HG03565 (cell line): ENCODE measurements around the gene SEMA3G.

Experiments
- ATAC-seq: cut with Tn5 transposase; IDR thresholded peaks from one replicate; pipeline ENCODE4 v1.9.1; 2021; ENCODE audit warnings: mild to moderate bottlenecking, moderate library complexity; ENCODE audit not compliant: unreplicated experiment

SEMA3G gene

GRCh38 chr3:52444860-52445793, at the start of gene SEMA3G:
TSS of gene SEMA3G (minus strand) at chr3:52445103. CDS start at chr3:52445027, 76 bp downstream.
- no peak for ATAC-seq

DNA sequence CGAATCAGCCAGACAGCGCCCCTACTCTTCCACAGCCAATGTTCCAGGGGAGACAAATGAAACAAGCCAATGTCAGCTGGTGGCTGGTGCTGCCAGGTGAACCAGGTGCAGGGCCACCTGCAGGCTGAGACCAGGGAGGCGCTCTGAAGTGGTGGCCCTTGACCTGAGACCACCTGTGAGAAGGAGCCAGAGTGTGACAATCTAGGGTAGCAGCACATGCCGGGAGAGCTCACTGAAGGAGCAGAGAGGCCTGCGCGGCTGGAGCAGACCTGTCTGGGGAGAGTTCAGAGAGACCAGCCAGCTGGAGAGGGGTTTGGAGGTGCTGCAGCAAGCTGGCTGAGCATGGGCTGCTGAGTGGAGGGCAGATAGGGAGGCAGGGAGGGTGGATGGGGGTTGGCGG, 49.5 kb upstream of the SEMA3G start:
- no peak for ATAC-seq

GRCh38 chr3:52493232-52494017, 48.5 kb upstream of the SEMA3G start:
- no peak for ATAC-seq

GRCh38 chr3:52492059-52492458, 47.2 kb upstream of the SEMA3G start:
- no peak for ATAC-seq

GRCh38 chr3:52490939-52491526, 46.1 kb upstream of the SEMA3G start:
- no peak for ATAC-seq

DNA sequence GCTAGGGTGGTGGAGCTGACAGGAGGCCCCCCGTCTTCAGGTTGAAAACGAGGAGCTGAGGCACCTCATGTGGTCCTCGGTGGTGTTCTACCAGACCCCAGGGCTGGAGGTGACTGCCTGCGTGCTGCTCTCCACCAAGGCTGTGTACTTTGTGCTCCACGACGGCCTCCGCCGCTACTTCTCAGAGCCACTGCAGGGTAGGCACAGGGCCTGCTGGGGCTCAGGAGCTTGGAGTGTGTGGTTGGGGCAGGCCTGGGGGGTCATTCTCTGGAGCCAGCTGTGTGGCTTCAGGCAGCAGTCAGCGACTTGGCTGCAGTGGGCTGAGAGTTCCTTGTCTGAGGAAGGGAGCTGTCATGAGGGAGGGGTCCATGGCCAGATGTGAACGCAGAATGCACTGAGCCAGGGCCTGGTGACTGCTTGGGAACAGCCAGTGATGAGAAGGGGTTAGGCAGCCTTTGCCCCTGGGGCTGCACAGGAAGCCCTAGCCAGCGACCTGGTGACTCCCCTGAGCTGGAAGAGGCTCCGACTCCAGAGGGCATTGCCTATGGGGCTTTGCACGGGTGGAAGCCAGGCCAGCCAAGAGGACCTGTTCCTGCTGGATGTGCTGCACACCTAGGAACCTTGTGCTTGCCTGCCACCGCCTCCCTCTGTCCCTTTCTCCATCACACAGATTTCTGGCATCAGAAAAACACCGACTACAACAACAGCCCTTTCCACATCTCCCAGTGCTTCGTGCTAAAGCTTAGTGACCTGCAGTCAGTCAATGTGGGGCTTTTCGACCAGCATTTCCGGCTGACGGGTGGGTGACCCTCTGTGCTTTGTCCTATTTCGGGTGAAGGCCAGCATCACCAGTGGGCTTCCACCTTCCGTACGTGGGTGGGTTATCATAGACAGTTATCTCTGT, 45.4 kb upstream of the SEMA3G start:
- no peak for ATAC-seq

DNA sequence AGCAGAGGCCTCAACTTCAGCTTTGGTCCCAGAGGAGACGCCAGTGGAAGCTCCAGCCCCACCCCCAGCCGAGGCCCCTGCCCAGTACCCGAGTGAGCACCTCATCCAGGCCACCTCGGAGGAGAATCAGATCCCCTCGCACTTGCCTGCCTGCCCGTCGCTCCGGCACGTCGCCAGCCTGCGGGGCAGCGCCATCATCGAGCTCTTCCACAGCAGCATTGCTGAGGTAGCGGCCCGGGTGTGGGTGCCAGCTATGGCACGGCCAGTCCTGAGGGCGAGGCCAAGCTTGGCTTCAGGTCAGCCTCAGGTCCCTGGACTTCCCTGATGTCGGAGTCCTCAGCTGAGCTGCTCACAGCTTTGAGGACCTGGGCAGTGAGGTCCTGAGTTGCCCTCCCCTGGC, 44.5 kb upstream of the SEMA3G start:
- ATAC-seq: no peak

DNA sequence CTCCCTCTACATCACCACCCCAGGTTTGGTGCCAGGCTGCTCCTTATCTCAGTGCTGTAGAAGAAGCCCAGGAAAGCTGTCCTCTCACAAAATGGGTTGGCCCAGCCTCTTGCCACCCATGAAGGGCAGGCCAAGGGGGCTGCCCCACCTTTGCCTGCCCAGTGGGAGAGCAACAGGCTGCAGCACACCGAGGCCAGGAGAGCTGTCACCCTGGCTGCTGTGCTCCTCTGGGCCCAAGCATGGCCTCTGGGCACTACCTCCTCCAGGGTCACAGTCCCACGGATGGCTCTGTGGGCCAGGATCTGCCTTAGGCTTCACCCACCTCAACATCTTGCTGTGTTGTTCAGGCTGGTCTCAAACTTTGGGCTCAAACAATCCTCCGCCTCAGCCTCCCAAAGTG, 43.8 kb upstream of the SEMA3G start:
- no peak for ATAC-seq

- ATAC-seq: no peak
Observed at GRCh38 chr3:52487788-52488691, 43.1 kb upstream of the SEMA3G start.

GRCh38 chr3:52487050-52487787, 42.3 kb upstream of the SEMA3G start:
- ATAC-seq: no peak

- ATAC-seq: no peak
Observed at GRCh38 chr3:52484680-52485461, 40.0 kb upstream of the SEMA3G start.

- no peak for ATAC-seq
Observed at GRCh38 chr3:52483577-52484381, 38.9 kb upstream of the SEMA3G start.

GRCh38 chr3:52483081-52483480, 38.2 kb upstream of the SEMA3G start:
- no peak for ATAC-seq

DNA sequence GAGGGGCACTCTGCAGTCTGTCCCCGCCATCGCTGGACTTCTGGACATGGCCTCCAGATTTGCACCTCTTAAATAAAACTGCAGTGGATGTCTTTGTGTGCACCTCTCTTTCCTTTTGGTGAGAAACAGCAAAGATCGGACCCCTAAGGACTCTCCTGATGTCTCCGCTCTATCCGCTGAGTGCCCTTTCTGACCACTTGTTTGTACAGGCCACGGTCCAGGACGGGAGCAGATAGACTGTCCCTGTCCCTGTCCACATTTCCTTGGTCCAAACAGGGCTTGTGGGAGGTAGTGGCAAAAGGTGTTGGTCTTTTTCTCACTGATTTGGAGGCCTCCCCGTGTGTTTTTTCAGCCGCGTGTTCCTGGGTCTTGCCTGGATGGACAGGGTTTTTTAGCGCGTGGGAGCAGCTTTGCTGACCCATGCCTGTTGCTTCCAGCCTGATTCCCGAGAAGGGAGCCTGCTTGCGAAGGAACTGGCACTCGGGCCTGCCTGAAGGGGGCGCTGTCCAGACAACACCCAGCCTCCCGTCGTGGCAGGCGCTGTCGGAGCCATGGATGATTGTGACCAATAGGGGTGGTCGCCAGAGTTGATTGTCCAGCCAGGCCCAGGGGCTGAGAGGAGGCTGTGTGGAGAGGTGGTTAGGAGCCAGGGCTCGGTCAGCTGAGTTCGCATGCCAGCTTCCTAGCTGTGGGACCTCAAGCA, 37.1 kb upstream of the SEMA3G start:
- ATAC-seq: no peak

GRCh38 chr3:52480768-52481715, 36.1 kb upstream of the SEMA3G start:
- ATAC-seq: no peak
